Fibroblast of the aortic adventitia (primary cell): ENCODE results near the gene NPTX1. TPM values are rescaled to one million over a fixed set of nuclear protein-coding genes. Genes with fewer than 3 reads are reported as not detected.

Experiments
- DNase-seq: peaks from one replicate; pipeline ENCODE4 v3.0.0-alpha.2; 2010; ENCODE audit warnings: low read depth
- H3K4me3 ChIP-seq: 2 replicates; pipeline ENCODE4 v1.5.1; 2011; ENCODE audit warnings: low read depth, mild to moderate bottlenecking, control low read depth, low read length, moderate library complexity
- total RNA-seq: library from RNA; depleted of rRNA; stranded (reverse); fragments of >200 nt; gene quantifications from 2 replicates; pipeline ENCODE4 v1.2.3, GENCODE V29; 2012; ENCODE audit warnings: low replicate concordance
- TF ChIP-seq, protein P1 (sequence below): IDR thresholded peaks from 2 replicates; pipeline ENCODE4 v1.5.1; 2011; ENCODE audit warnings: mild to moderate bottlenecking, low read length, control low read depth, inconsistent platforms; ENCODE audit not compliant: insufficient read depth

NPTX1 gene
- total RNA-seq, 1 donor: 191 TPM

DNA sequence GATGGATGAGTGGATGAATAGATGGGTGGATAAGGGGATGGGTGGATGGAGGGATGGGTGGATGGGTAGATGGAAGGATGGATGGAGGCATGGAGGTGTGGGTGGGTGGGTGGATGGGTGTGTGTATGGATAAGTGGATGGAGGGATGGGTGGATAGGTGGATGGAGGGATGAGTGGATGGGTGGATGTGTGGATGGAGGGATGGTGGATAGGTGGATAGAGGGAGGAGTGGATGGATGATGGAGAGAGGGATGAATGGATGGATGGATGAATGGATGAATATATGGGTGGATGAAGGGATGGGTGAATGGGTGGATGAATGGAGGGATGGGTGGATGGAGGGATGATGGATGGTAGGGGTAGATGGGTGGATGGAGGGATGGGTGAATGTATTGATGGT, 27.5 kb upstream of the NPTX1 start:
- TF ChIP-seq, protein P1, sequence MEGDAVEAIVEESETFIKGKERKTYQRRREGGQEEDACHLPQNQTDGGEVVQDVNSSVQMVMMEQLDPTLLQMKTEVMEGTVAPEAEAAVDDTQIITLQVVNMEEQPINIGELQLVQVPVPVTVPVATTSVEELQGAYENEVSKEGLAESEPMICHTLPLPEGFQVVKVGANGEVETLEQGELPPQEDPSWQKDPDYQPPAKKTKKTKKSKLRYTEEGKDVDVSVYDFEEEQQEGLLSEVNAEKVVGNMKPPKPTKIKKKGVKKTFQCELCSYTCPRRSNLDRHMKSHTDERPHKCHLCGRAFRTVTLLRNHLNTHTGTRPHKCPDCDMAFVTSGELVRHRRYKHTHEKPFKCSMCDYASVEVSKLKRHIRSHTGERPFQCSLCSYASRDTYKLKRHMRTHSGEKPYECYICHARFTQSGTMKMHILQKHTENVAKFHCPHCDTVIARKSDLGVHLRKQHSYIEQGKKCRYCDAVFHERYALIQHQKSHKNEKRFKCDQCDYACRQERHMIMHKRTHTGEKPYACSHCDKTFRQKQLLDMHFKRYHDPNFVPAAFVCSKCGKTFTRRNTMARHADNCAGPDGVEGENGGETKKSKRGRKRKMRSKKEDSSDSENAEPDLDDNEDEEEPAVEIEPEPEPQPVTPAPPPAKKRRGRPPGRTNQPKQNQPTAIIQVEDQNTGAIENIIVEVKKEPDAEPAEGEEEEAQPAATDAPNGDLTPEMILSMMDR: no peak
- no peak for DNase-seq
- H3K4me3 ChIP-seq: no peak overlapping the region

GRCh38 chr17:80503031-80503430, 26.6 kb upstream of the NPTX1 start:
- no peak for DNase-seq
- TF ChIP-seq, protein P1: no peak

DNA sequence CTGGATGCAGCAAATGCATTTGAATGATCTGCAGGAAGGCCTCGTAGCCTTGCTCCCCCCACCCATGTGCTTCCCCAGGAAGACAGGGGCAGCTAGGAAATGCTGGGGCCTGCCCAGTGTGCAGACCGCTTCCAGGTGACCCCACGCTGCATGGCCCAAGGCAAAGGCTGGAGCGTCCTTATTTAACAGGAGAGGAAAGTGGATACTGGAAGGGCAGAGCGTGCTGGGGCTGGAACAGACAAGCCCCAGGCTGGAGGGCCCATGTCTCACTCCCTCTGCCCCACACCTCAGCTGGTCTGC, 26.1 kb upstream of the NPTX1 start:
- TF ChIP-seq, protein P1: no peak
- no peak for DNase-seq
- no peak overlapping the region for H3K4me3 ChIP-seq

More at GRCh38 chr17:80503031-80503430, 26.6 kb upstream of the NPTX1 start:
- no peak overlapping the region for H3K4me3 ChIP-seq

GRCh38 chr17:80501741-80502577, 25.6 kb upstream of the NPTX1 start:
- H3K4me3 ChIP-seq: no peak overlapping the region
- DNase-seq: peak; percentile 66
- TF ChIP-seq, protein P1: no peak

DNA sequence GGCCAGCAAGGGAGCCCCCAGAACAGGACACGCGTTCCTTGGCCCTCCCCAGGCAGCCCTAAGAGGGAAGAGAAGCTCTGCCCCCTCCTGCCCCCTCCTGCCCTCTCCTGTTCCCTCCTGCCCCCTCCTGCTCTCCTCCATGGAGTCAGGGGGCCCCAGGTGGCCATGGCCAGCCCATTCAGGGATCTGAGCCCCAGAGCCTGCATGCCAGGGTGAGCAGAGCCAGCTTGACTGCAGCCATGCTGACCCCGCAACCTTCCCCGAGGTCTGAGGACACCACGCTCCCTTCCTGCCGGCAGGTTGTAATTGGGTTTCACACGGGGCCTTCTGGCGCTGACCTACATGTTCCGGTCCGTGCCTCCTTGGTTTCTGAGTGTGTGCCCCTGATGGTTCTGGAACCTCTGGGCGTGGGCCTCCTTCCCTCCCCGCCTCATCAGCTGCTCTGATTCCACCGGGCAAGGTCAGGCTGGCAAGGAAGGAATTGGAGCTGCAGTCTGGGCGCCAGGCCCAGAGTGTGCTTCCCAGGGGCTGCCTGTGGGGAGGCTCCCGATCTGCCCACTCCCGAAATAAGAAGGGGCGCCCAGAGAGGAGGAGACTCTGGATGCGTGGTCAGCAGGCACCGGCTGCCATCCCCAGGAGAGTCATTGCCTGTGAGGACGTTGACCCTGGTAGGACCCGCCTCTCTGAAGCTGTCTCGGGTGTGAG, 23.7 kb upstream of the NPTX1 start:
- H3K4me3 ChIP-seq: no peak overlapping the region
- no peak for DNase-seq
- TF ChIP-seq, protein P1: no peak

DNA sequence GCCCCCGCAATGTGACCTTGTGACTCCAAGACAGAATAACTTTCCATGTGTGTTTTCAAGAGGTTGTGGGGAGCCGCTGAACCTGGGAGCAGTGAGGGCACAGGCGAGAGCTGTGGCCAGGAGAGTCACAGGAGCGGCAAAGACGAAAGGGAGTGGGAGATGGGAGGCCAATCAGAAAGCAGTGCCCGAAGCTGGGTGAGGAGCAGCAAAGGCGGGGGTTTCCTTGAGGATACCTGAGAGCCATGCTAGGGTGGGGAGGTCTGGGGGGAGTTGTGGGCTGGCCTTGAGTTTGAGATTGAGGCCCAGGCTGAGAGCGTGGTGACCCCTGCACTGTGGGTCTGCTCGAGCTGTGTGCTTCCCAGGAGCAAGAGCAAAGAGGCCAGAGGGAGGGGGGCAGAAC, 23.2 kb upstream of the NPTX1 start:
- no peak overlapping the region for H3K4me3 ChIP-seq
- no peak for DNase-seq
- TF ChIP-seq, protein P1: no peak
